COR-L47 (cell line): ENCODE data around the gene HOXD12.
A peak's percentile ranks its signal among the peaks of the same experiment; 100 is the strongest.

Source experiments
- DNase-seq: peaks from one replicate; lab custom pipeline; 2025; lab: John Stamatoyannopoulos, UW

HOXD12 gene, protein sequence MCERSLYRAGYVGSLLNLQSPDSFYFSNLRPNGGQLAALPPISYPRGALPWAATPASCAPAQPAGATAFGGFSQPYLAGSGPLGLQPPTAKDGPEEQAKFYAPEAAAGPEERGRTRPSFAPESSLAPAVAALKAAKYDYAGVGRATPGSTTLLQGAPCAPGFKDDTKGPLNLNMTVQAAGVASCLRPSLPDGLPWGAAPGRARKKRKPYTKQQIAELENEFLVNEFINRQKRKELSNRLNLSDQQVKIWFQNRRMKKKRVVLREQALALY

GRCh38 chr2:176099728-176100546 is at the start of gene HOXD12:
Gene HOXD12, plus strand, starts transcription at chr2:176099795. Its CDS starts 7 bp downstream, at chr2:176099802.
- no peak for DNase-seq

GRCh38 chr2:176056406-176056805 is 43.2 kb upstream of the HOXD12 start:
- DNase-seq = peak; percentile 97

DNA sequence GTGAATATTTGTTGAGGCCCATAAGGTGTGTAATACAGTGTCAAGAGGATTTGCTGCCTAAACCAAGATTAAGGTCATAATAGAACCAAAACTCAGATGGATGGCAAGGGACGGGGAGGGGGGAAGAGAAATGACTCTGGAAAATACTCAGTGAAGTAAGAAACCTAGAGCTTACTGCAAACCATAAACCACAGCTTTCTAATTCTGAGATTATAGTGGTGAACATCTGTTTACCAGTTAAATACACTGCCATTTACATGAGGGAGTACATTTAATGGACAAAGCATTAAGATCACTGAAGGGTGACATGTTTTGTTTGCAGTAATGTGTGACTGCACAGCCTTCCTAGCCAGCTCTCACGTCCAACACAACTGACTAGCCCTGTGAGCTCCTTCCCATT is 35.6 kb upstream of the HOXD12 start:
- DNase-seq = no peak

DNA sequence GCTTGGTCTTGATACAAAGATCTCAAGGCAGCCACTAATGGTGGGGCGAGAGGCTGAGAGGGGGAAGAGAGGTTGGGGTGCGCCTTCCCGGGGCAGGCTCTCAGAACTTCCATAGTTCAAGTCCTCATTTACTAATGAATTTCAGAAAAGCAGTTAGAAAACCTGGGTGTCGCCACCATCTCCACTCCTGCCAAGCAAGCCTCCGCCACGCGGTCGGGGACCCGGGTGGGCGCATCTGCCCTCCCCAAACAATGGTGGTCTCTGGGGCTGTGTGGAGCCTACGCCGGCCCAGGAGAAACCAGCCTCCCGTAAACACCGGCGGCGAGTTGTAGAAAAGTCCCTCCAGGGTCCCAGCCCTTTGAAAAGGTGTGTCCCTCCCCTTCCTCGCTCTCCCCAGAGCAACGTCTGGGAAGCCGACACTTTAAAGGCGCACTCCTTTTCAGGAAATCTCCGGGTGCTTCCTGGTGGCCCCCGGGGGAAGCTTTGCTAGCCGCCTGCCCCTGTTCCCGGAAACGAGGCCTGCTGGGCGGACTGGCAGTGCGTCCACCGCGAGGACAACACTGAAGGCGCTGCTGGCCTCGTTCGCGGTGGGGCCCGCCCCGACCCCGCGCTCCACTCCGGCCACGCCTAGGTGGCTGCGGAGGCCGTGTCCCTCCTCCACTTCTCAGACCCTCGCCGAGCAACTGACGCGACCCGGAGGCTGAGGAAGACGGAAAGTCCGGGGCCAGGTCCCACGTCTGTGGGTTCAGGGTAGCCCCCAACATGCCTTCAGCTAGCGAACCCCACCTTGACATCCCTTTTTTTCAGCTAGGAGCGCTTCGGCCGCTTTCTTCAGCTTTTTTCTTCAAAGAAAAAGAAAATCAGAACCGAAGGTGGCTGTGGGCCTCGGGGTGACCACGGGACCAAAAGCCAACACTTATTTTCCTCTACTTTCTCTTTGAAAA is 32.7 kb upstream of the HOXD12 start:
- DNase-seq = no peak

GRCh38 chr2:176067589-176068418 is 31.8 kb upstream of the HOXD12 start:
- DNase-seq = no peak

GRCh38 chr2:176068419-176068832 is 31.2 kb upstream of the HOXD12 start:
- DNase-seq = no peak

GRCh38 chr2:176071330-176072291 is 28.0 kb upstream of the HOXD12 start:
- DNase-seq = no peak

GRCh38 chr2:176072292-176072669 is 27.3 kb upstream of the HOXD12 start:
- no peak for DNase-seq

GRCh38 chr2:176072951-176073904 is 26.4 kb upstream of the HOXD12 start:
- no peak for DNase-seq

DNA sequence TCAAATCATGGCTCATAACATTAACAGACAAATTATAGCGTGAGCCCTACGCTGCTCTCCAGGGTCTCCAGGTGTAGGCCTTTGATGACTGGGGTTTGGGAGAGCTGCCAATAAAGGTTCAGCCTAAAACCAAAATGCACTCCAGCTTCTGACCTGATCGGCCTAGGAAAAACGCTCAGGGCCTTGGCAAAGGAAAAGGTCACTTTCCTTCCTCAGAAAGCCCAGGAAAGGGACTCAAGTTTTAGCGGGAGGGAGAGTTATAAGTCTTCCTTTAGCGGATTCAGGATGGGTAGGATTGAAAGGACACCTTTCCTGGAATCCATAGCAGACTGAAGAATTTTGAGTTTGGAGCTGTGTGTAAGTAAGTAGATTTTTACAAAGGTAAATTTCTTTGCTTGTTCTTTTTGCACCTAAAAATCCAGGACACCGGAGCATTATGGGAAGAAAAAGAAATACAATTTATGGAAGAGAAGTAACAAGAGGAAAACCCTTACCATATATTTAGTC is 24.6 kb upstream of the HOXD12 start:
- DNase-seq = no peak

GRCh38 chr2:176075481-176075880 is 24.1 kb upstream of the HOXD12 start:
- no peak for DNase-seq

GRCh38 chr2:176076063-176076462 is 23.5 kb upstream of the HOXD12 start:
- DNase-seq = no peak

DNA sequence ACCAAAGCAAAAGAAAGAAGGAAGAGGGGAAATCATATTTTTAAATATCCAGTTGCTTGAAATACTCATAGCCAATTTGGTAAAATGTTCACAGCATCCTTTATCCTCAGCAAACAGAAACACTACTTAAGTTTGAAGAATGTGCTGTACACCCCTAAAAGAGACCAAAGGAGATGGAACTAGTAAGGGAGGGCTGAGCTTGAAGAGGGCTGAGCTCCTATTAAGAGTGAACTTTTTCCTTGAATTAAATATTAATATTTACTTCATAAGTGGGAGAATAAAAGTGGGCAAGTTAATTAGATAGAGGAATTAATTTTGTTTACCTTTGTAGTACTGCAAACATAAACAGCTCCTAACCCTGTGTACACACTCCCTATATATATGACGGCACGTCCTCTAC is 22.8 kb upstream of the HOXD12 start:
- no peak for DNase-seq

DNA sequence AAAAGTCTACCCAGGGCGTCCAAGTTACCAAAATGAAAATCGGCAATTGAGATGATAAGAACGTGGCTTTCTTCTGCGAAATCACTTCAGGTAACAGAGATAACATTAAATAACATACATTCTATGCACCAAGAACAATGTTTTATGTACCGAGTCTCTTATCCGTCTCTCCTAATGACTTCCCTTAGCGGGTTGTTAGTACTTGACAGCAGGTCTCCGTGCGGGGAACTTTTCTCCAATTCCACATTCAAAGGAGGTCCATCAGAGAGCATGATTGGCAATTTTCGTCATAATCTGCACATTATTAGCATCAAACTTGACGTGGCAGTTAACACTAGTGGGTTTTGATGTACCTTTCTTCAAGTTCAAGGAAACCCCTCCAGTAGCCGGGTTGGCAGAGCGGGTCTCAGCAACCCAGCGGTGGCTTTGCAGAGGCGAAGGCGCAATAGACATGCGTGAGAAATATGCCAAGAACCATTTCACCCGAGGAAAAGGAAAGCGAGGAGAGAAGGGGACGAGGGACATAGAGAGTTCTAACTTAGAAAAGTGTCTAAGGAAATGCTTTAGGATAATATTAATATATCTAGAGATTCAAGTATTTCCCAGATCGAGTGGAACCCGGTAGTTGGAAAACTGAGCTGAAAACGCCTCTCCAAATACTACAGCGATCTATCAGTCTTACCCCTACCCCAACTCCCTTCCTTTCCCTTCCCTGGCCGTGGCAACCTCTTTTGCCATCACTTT is 20.9 kb upstream of the HOXD12 start:
- no peak for DNase-seq

- no peak for DNase-seq
Measured at GRCh38 chr2:176079285-176079830, 20.2 kb upstream of the HOXD12 start.

- peak; percentile 74 for DNase-seq
Measured at GRCh38 chr2:176079831-176080539, 19.6 kb upstream of the HOXD12 start.
